ENCODE data around the gene EXOC3.

- TF ChIP-seq POLR2AphosphoS5 (IDR thresholded peaks at IDR 0.05) (no peak), CTCF (IDR thresholded peaks at IDR 0.05) (no peak)
These were observed 6.2 kb downstream of the EXOC3 start for GRCh38 chr5:449151-449550.

All from breast epithelium (tissue), 3 donors.